HG03159 (cell line): Measurements from ENCODE around the gene COL2A1.

Experiments used
- ATAC-seq: cut with Tn5 transposase; IDR thresholded peaks from one replicate; pipeline ENCODE4 v1.9.1; 2021; ENCODE audit warnings: mild to moderate bottlenecking, moderate library complexity; ENCODE audit not compliant: unreplicated experiment

Gene COL2A1

DNA sequence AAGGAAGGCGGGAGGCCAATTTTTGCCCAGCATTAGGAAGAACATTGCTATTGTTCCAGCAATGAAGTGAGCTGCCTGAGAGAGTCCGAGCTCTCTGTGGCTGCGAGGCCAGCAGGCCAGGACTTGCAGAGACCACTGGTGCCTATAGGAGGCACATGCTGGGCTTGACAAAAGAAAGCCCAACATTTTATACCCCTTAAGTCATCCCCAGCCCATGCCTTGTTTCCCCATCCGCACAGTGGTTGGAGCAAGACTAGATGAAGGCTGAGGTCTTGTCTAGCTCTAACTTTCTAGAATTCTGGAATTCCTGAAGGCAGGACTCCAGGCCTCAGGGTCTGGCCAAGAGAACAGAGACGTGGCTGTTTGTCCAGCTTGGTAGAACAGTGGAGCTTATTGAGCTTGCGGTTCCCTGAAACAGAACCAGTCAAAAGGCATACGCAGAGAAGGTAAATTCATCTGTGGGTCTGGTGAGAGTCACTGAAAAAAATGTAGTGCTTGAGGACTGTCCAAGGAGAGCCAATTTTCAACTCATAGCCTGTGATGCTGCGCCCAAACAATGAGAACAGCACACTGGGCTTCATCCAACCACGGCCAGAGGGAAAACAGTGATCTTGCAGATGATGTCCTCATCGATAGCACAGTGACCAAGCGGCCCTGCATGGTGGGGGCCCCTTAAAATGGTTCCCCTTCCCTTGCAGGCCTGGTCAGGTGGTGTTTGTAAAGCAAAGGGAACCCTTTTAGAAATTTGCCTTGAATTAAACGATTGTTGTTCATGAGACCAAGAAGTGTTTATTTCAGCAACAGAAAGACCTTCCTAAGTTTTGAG lies 27.1 kb upstream of the COL2A1 start:
- no peak for ATAC-seq

DNA sequence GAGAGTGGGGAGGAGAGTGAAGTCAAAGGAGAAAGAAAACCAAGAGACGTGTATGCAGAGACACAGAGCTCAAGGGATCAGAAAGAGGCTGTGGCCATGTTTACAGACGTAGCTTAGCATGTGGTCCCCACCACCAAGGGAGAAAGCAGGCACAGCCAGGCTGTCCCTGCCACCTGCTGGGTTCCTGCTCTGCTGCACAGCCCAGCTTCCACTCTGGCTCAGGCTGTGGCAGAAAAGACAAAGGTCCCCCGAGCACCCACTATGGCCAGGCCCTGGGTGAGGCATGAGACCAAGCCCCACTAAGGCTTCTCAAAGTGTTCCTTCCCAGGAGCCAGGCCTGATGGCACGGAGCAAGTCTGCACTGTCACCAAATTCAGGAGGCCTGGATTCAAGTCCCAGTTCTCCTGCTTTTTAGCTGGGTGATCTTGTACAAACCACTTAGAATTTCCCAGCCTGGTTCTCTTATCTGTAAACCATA lies 25.9 kb upstream of the COL2A1 start:
- ATAC-seq = no peak

DNA sequence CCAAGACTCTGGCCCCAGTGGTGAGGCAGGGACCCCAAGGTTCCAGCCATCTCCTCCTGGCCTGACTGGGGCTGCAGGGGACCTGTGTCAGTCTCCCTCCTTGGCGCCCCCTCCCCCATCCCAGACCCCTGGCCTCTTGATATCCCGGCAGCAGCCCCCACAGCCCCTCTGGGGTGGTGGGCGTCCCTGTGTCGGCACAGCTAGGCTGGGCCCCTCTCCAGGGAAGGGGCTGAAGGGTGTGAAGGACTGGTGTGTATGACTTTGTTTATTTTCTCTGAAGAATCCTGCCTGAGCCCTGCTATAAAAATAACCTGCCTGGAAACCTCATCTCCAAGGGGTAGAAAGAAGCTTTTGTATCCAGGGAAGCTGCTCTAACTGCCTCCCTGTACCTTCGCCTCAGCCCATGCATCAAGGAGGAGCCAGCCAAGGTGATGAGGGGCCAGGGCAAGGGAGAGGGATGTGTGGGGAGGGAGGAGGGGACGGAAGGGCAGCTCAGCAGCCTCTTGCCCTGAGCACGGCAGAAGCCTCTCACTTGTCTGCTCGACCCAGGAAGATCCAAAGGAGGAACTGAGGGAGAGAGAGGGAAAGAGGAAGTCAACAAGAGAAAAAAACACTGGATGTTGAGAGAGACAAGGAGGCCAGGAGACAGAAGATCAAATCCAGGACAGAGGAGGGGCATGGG lies 25.4 kb upstream of the COL2A1 start:
- no peak for ATAC-seq

DNA sequence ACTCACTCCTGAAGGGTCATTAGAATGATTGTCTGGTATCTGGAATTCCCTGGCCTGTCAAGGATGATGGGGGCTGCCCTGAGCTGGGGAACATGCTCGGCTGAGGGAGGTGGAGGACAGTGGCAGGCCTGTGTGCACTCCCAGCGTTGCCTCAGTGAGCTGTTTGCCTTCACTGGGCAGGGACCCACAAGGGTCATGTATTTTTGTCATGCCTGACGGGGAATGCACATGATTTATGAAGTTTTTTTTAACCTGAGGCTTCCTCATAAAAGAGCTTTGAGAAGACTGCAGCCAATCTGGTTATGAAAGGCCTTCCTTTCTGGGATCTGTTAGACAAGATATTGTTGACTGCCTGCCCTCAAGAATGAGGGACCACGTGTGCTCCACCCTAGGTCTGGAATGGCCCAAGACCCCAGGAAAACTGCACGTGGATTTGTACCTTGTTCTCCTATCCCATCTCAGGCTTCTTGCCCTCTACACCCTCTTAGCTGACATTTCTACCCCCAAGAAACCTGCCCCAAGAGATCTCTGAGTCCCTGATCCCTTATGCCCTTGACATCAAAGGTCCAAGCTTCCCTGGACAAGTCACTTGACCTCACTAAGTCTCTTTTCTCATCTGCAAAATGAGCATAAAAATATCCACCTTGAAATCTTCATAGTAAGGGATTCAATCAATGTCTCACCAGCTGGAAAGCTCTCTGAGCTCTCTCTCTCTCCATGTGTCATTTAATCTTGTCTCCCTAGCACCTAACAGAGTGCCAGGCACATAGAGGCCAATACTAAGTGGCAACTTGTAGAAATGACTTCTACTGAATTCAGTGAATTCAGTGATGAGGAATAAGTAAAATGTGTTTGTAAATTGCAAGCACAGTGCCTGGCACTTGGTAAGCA lies 24.5 kb upstream of the COL2A1 start:
- no peak for ATAC-seq

DNA sequence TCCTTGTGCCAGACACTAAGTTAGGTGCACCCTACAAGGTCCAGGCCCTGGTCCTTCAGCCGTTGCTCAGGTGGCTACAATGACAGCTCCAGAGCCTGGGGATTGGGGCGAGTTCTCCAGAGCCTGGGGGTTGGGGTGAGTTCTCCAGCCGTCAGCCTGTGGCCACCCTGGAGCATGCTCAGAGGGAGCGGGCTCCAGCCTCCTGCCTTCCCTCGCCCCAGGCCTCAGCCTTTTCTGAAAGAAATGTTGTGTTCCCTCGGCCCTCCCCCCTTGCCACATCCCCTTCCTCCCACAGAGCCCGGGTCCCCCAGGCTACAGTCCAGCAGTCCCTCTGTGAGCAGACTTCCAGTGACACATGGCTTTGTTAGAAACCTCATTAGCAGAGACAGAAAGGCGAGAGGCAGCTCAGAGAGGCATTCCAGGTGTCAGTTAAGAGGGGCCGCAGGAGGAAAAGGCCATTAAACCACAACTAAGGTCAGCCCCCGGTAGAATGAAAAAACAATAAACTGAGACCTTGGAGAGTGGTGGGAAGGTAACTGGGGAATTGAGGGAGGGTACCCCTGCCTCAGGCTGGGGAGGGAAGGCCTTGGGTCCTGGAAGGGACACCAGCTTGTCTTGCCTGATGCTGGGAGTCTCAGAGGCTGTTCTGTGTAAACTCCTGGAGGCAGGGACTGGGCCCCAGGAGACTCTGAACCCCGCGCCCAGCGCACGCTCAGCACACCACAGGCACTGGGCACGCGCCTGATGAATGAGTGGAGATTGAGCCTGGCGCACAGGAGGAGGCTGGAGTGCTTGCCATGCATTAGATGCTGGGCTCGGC lies 23.1 kb upstream of the COL2A1 start:
- no peak for ATAC-seq

DNA sequence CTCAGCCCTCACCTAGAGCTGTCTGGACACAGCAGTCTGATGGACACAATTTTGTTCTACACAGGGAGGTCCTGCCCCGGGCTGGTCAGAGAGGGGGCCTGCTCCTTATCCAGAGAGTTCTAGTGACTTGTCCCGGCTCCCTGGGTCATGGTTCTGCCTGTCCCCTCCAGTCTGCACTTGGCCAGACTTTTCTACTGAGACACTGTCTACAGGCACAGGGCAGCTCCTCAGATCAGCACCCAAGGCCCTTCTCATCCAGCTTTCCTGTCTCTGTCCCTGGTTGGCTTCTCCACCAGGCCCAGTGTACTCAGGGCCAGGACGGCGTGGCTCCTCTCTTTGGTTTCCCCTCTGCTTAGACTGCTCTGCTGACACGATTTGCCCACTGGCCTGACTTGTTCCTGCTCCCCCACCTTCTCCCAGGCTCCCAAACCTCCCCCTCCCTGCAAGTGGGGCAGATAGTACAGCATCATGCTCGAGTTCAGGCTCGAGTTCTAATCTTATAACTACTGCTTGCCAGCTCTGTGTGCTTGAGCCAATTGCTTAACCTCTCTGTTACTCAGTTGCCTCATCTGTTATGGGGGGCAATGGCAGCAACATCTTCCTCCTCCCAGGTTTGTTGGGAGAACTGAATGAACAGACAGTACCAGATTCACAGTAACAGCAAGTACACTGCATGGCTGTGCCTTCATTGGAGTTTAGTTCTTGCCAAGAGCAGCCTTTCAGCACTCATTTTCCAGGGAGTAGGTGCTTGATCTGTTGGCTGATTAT lies 22.0 kb upstream of the COL2A1 start:
- ATAC-seq = no peak

DNA sequence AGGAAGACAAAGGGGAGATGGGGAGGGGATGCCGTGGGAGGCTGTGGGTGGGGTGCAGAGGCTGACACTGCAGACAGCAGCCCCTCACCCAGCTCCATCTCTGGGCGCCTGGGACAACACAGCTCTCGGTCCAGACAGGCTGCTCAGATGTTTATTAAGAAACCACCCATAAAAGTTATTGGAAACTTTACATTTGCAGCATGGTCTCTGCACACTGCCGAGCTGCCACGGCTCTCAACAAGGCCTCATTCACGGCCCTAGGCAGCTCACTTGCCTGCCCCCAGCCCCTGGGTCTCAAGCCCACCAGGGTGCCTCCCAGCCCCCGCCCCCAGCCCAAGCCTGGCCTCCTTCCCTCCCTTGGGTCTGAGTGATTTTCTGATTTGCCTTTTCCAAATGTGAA lies 21.0 kb upstream of the COL2A1 start:
- ATAC-seq = no peak

DNA sequence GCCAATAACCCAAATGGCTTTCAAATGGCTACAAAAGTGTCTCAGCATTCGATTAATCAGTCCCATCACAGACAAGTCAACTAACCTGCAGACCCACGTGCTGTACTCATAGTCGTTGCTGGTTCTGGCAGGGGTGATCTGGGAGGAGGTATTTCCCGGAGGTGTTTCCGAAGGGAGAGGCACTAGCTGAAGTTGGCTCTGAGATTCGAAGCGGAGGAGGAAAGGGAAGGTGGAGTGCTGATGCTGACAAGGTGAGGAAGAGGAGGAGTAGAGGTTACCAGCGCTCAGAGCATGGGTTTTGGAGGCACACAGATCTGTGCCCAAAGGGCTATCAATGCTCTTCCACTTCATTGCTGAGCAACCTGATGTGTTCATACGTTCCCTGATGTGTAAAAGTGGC lies 20.5 kb upstream of the COL2A1 start:
- ATAC-seq = no peak

DNA sequence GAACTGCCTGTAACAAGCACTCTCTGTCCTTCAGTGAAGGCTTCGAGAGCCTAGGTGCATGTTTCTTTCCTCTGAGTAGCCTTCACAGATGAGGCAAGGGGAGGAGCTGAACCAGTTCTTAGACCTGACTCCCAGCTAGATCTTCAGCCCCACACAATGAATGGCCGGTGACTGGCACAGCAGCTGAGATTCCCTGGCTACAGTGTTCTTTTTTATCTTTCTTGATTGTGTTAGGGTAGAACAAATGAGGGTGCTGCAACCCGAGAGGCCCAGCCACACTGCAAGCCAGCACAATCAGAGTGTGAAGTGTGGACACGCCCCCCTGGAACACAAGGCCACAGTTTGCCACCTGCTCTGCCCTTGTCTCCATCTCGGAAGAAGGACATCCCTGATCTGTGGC lies 19.1 kb upstream of the COL2A1 start:
- no peak for ATAC-seq

DNA sequence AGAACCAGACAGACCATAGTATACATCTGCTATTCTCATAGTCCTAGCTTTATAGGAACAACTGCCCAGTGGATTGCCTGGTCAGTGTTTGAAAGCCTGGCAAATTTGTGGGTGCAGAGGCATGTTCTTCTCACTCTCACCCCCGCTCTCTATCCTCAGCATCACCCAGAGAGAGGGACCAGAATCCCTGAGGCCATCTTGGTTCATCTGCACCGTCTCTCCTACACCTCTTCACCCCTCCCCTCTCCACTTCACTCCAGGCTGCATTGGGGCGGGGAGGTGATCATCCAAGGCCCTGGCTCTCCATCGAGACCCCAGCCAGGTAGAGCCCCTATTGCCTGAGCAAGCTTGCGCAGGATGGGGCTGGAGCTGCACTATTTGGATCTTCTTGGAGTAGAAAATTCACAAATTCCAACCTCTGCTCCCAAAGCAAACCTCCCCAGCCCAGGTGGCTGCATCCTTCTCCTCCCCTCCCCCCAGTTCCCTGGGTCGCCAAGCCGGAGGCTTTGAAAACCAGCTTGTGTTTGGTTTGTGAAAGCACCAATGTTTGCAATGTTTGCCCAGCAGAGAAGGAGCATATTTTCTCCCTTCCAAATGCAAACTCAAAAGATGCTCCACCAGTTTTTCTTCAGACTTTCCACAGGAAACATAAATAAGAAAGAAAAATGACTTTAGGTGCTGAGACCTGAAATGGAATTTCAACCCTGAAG lies 18.6 kb upstream of the COL2A1 start:
- ATAC-seq = no peak

DNA sequence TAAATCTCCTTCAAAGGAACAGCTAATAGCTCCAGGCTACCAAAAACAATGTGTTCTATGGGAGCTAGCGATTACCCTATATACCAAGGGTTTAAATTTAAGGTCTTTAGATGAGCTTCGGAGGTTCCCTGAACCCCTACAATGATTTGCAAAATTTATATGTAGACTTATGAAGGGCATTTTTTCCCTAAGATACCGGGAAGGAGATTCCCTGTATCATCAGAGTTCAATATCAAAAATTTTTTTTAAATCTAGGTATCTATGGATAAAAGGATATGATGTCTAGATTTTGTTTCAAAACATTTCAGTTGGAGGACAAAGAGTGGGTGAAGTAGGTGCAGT lies 17.9 kb upstream of the COL2A1 start:
- ATAC-seq = no peak

DNA sequence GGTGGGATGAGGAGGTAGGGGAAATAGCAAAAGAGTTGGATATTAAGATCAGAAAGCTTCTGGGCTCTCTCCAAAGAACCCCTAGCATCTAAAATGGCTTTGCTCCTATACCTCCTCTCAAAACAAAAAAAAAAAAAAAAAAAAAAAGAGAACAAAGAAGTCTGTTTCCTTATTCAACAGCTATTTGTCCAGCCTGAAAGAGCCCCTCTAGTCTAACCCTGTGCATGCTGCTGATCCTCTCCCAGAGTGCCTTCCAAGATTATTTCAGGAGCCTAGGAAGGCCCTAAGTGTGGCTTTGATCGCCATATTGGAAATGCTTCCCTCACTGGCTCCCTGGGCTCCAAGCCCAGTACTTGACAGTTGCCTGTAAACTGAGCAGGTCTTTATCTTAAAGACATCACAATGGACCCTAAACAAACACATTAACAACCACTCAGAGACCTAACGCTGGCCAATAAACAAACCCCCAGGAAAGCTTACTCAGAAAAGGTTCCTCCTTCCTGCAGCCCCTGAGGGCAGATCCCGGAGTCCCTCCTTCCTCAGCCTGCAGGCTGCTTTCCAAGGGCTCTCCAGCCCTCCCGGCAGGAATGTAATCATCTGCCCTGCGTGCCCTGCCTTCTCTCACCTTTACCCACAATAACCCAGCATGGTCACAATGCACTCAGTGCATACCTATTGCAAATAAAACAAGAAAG lies 17.4 kb upstream of the COL2A1 start:
- ATAC-seq = no peak

DNA sequence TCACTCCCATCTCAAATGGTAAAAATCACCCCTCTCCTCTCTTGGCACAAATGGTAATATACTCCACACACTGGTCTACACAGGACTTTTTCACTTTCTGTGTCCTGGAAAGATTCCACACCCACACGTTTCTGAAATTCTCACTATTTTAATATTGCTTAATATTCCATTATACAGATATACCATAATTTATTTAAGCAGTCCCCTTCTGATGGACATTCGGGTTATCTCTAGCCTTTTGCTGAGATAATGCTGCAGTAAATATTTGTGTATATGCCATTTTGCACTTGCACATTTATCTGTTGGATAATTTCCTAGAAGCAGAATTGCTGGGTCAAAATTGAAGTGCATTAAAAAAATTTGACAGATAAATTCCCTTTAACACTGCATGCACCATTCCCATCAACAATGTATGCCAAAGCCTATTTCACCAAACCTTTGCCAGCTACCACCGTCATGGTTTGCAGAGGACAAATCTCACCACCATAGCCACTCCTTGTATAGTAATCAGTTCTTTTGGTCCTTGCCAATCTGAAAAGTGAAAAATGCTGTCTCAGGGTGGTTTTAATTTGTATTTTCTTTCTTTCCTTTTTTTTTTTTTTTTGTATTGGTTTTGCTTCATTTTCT lies 15.5 kb upstream of the COL2A1 start:
- ATAC-seq = no peak

DNA sequence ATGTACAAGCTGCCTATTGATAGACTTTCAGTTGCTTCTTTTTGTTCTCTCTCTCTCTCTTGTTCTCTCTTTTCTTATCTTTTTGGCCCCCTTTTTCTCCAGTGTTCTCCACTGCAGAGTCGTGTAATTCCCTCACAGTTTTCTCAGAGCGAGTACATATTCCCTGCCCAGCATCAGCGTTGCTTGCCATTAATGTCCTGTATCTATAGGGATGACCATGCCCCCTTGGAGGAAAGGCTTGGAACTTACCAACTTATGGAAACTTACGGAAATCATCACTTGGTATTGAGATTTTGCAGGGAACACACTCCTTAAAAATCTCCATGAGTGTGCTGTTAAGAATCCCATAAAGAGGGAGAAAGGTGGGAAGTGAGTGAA lies 14.3 kb upstream of the COL2A1 start:
- no peak for ATAC-seq

DNA sequence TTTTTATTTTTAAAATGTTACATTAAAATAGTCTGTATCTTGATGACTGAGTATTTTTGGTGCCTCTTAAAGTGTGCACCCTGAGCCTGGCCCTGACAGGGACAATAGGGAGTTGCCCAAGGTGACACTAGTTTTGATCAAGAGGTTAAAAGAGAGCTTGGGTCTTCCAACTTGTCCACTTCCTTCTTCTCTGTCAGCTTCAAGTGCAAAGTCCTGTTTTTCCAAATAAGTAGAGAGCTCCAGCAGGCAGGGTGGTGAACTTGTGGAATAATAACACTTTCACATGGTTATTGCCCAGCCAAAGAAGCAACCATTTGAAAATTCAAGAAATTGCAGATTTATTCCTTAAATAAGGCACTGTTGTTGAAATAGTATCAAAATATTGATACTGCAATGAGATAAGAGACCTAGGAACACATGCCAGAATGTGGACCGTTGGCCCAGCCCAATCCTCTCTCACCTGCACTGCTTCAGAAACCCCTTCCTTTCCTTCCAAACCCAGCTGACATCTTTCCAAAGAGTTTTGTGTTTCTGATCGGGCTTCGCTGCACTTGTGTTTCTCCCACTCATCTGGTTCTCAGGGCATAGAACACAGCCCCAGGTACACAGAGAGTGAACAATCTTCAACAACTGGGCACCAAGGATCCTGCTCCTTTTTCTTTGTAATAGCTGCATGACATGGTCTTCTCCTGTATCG lies 13.8 kb upstream of the COL2A1 start:
- no peak for ATAC-seq

DNA sequence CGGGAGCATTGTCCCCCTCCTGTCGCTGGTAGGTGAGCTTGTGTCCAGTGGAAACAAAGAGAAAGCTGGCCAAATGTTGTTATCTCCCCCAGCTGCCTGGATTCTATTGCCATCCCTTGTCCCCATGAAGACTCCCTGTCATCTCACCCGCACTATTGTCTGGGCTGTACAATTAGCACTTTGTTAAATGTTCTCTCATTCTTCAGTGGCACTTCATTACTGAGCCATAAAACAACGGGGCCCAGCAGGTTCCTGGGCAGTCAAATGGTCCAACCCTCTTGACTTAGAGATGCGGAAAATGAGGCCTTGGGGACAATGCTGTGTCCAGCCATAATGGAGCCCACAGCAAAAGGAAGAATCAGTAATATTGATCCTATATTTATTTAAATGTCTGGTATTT lies 13.2 kb upstream of the COL2A1 start:
- ATAC-seq = no peak

DNA sequence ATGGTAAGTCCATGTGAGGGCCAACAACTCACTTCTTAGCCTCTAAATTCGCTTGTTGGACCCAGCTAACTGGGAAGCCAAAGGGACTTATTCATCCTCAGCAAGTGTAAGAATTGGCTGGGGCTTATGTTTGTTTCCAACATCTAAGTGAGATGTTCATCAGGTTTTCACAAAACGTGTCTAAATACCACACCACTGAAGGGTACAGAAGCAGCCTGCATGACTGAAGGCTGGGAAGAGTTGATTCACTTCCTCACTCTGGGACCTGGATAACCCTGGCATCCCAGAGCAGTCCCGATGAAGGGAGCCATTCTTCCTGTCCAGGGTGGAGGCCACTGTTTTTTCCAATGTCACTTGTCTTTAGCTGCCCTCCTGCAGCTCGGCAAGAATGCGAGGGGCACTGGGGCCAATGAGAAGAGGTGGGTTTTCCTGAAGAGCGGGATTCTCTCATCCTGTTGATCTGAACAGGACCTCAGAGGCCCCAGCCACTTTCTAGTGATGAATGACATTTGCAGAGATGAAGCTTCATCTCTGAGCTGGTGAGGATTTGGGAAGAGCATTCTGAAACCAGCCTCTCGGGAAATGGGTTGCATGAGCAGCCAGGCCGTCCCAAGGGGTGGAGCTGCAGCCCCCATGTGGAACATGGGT lies 12.2 kb upstream of the COL2A1 start:
- ATAC-seq = no peak
